H1 (cell line): ENCODE results near the gene AGBL5. TPM values are rescaled to one million over a fixed set of nuclear protein-coding genes. Genes with fewer than 3 reads are reported as not detected.
"Not testable (repeated sequence)": the region's sequence is repeated elsewhere in the genome, so short reads cannot be mapped to it uniquely, and the experiment has no call there.

Source experiments
- CTCF ChIA-PET: fragments of 300-600 bp; sonication (Branson Sonifier 250); formaldehyde crosslinking; loops from one replicate; lab custom pipeline; 2021; ENCODE audit not compliant: partially characterized antibody; lab: Charles Lee
- POLR2A ChIA-PET: fragments of 300-600 bp; sonication (Branson Sonifier 250); formaldehyde crosslinking; loops from one replicate; lab custom pipeline; 2021; ENCODE audit warnings: inconsistent platforms; ENCODE audit not compliant: partially characterized antibody; lab: Charles Lee
- DNase-seq, 2 experiments: peaks; one replicate each; pipeline versions ENCODE4 v3.0.0 to v3.0.0-alpha.2; 2010 to 2022; ENCODE audit warnings: low spot score in 2 of 2, low read depth in 1 of 2, mixed read lengths in 1 of 2
- FAIRE-seq: peaks from 2 replicates; lab custom pipeline; 2011; peaks lifted over from hg19 to GRCh38; lab: Jason Lieb, UNC
- H2AFZ ChIP-seq: 2 replicates; pipeline ENCODE4 v1.8.1; 2012; ENCODE audit warnings: low read length, inconsistent platforms
- H2AK5ac ChIP-seq: 2 replicates; pipeline ENCODE4 v1.6.1; 2013; ENCODE audit warnings: low read depth, low read length
- H2BK120ac ChIP-seq: replicated peaks from 2 replicates; pipeline ENCODE3; 2013; ENCODE audit warnings: low read depth, low read length, inconsistent platforms
- H2BK12ac ChIP-seq: 2 replicates; pipeline ENCODE4 v1.6.1; 2013; ENCODE audit warnings: low read depth, low read length
- H2BK15ac ChIP-seq: 2 replicates; pipeline ENCODE4 v1.6.1; 2013; ENCODE audit warnings: low read length
- H2BK20ac ChIP-seq: 2 replicates; pipeline ENCODE4 v1.6.1; 2013; ENCODE audit warnings: low read length
- H2BK5ac ChIP-seq: 2 replicates; pipeline ENCODE4 v1.6.1; 2013; ENCODE audit warnings: low read depth, low read length
- H3K14ac ChIP-seq: 2 replicates; pipeline ENCODE4 v1.6.1; 2013; ENCODE audit warnings: inconsistent platforms; ENCODE audit not compliant: insufficient read length
- H3K18ac ChIP-seq: 2 replicates; pipeline ENCODE4 v1.6.1; 2013; ENCODE audit warnings: low read length; ENCODE audit errors: extremely low read depth
- H3K23ac ChIP-seq: 2 replicates; pipeline ENCODE4 v1.6.1; 2013; ENCODE audit warnings: inconsistent platforms; ENCODE audit not compliant: insufficient read length
- H3K23me2 ChIP-seq: 2 replicates; pipeline ENCODE4 v1.6.1; 2013; ENCODE audit warnings: low read depth, low read length
- H3K27ac ChIP-seq: 2 replicates; pipeline ENCODE4 v1.6.1; 2011; ENCODE audit warnings: low read depth, low read length, inconsistent platforms
- H3K27me3 ChIP-seq, 4 experiments: replicated peaks in 1 of 4; 1 replicate in 1 of 4; 2 replicates in 3 of 4; pipeline versions ENCODE4 v1.6.1 to v1.8.1; 2011 to 2013; ENCODE audit warnings: low read length in 3 of 4, mild to moderate bottlenecking in 3 of 4, inconsistent platforms in 2 of 4, mixed read lengths in 2 of 4, moderate library complexity in 1 of 4; ENCODE audit not compliant: control insufficient read depth in 3 of 4, insufficient read depth in 3 of 4; ENCODE audit errors: extremely low read depth in 1 of 4
- H3K36me3 ChIP-seq, 4 experiments: 2 replicates each; pipeline versions ENCODE4 v1.6.1 to v1.8.1; 2011 to 2013; ENCODE audit warnings: mild to moderate bottlenecking in 4 of 4, low read length in 3 of 4, moderate library complexity in 2 of 4, control low read depth in 1 of 4, inconsistent platforms in 1 of 4; ENCODE audit not compliant: insufficient read depth in 4 of 4, control insufficient read depth in 2 of 4
- H3K4ac ChIP-seq: replicated peaks from 2 replicates; pipeline ENCODE3; 2013; ENCODE audit warnings: low read length, low read depth, mixed read lengths, inconsistent platforms; ENCODE audit not compliant: insufficient read length
- H3K4me1 ChIP-seq, 4 experiments: replicated peaks in 1 of 4; 1 replicate in 1 of 4; 2 replicates in 3 of 4; pipeline versions ENCODE4 v1.6.1 to v1.8.1; 2011 to 2013; ENCODE audit warnings: low read length in 3 of 4, inconsistent platforms in 2 of 4, mixed read lengths in 1 of 4; ENCODE audit not compliant: insufficient read depth in 4 of 4, control insufficient read depth in 3 of 4
- H3K4me2 ChIP-seq, 2 experiments: 2 replicates each; pipeline versions ENCODE4 v1.6.1 to v1.8.1; 2011 to 2013; ENCODE audit warnings: low read depth in 2 of 2, low read length in 2 of 2, control low read depth in 1 of 2, inconsistent platforms in 1 of 2, mild to moderate bottlenecking in 1 of 2; ENCODE audit not compliant: insufficient read depth in 1 of 2
- H3K4me3 ChIP-seq, 4 experiments: fragments of 200-600, 300-600 bp in 1 of 4; sonication (generic), shearing (Covaris generic), sonication (Bioruptor Twin) in 1 of 4; 2 replicates each; pipeline versions ENCODE4 v1.5.1 to v1.8.1; 2011 to 2016; ENCODE audit warnings: low read length in 4 of 4, low read depth in 3 of 4, control low read depth in 2 of 4, inconsistent platforms in 2 of 4, mild to moderate bottlenecking in 2 of 4, mixed read lengths in 1 of 4, moderate library complexity in 1 of 4; ENCODE audit not compliant: insufficient read depth in 2 of 4; ENCODE audit errors: extremely low read depth in 1 of 4
- H3K56ac ChIP-seq: replicated peaks from 2 replicates; pipeline ENCODE3; 2013; ENCODE audit warnings: low read depth, mild to moderate bottlenecking, mixed read lengths, low read length, inconsistent platforms; ENCODE audit not compliant: insufficient read length
- H3K79me1 ChIP-seq: 2 replicates; pipeline ENCODE4 v1.6.1; 2013; ENCODE audit warnings: low read depth, low read length, control low read depth
- H3K79me2 ChIP-seq, 2 experiments: 2 replicates each; pipeline versions ENCODE4 v1.6.1 to v1.8.1; 2012 to 2013; ENCODE audit warnings: low read length in 2 of 2, mild to moderate bottlenecking in 2 of 2, inconsistent platforms in 1 of 2; ENCODE audit not compliant: insufficient read depth in 2 of 2, control insufficient read depth in 1 of 2
- H3K9ac ChIP-seq, 4 experiments: replicated peaks in 1 of 4; 1 replicate in 1 of 4; 2 replicates in 3 of 4; pipeline versions ENCODE4 v1.6.1 to v1.8.1; 2011 to 2013; ENCODE audit warnings: low read depth in 3 of 4, low read length in 3 of 4, control low read depth in 2 of 4, mild to moderate bottlenecking in 2 of 4, moderate library complexity in 2 of 4, inconsistent platforms in 1 of 4; ENCODE audit errors: extremely low read depth in 1 of 4
- H3K9me3 ChIP-seq, 2 experiments: 2 replicates each; pipeline versions ENCODE4 v1.6.1 to v1.8.1; 2012 to 2013; ENCODE audit warnings: mild to moderate bottlenecking in 2 of 2, moderate library complexity in 2 of 2, control low read depth in 1 of 2, inconsistent platforms in 1 of 2, low read depth in 1 of 2, low read length in 1 of 2, mixed read lengths in 1 of 2; ENCODE audit not compliant: insufficient read depth in 2 of 2
- H4K20me1 ChIP-seq, 2 experiments: replicated peaks in 1 of 2; 2 replicates each; pipeline versions ENCODE3 to v1.8.1; 2011 to 2013; ENCODE audit warnings: inconsistent platforms in 2 of 2, low read length in 2 of 2, mild to moderate bottlenecking in 1 of 2; ENCODE audit not compliant: insufficient read depth in 2 of 2, control insufficient read depth in 1 of 2
- H4K5ac ChIP-seq: 2 replicates; pipeline ENCODE4 v1.6.1; 2013; ENCODE audit warnings: low read length, low read depth, mixed read lengths, inconsistent platforms; ENCODE audit not compliant: insufficient read length
- H4K8ac ChIP-seq: 2 replicates; pipeline ENCODE4 v1.8.0; 2013; ENCODE audit warnings: mild to moderate bottlenecking, moderate library complexity, low read length, inconsistent platforms; ENCODE audit not compliant: insufficient read depth; ENCODE audit errors: extremely low read depth
- H4K91ac ChIP-seq: replicated peaks from 2 replicates; pipeline ENCODE3; 2013; ENCODE audit warnings: low read length, mixed read lengths, inconsistent platforms; ENCODE audit not compliant: insufficient read length
- WGBS, 2 experiments: shearing (Covaris generic) in 1 of 2; methylation state at CpG; one replicate each; pipeline versions ENCODE4 v1.1.6 to v1.1.7; 2013 to 2015; ENCODE audit warnings: low lambda C conversion rate in 2 of 2, mixed read lengths in 2 of 2, inconsistent platforms in 1 of 2, low coverage in 1 of 2, missing lambda C conversion rate in 1 of 2; ENCODE audit not compliant: insufficient replicate concordance in 2 of 2, insufficient coverage in 1 of 2, insufficient read length in 1 of 2; ENCODE audit errors: extremely low coverage in 1 of 2, missing lambda C conversion rate in 1 of 2; 5-methylcytosine and 5-hydroxymethylcytosine counted together
- polyA plus RNA-seq, 7 experiments: library from polyadenylated mRNA; depleted of rRNA in 3 of 7; stranded (reverse) in 5 of 7; unstranded in 2 of 7; fragments of >200 nt in 5 of 7; fragments of 200-250 nt in 2 of 7; gene quantifications; 1 replicate in 5 of 7; 2 replicates in 1 of 7; 4 replicates in 1 of 7; pipeline versions ENCODE4 v1.2.1 to v1.2.3, GENCODE V29; 2011 to 2013; ENCODE audit warnings: missing spikeins in 2 of 7, mixed read lengths in 2 of 7
- total RNA-seq: library from RNA; stranded (reverse); fragmentation: NEBNext Ultra II Directional; extraction: Animal tissue kit (Norgen Biotek cat#: 25700); gene quantifications from 2 replicates; pipeline ENCODE4 v1.2.1, GENCODE V29; 2021

AGBL5 gene
- total and polyA plus RNA-seq, 2 of the 8 experiments (the other 6 are each of a cell fraction or from before 2014, with no cell fraction given): 45.4 to 62.0 TPM

DNA sequence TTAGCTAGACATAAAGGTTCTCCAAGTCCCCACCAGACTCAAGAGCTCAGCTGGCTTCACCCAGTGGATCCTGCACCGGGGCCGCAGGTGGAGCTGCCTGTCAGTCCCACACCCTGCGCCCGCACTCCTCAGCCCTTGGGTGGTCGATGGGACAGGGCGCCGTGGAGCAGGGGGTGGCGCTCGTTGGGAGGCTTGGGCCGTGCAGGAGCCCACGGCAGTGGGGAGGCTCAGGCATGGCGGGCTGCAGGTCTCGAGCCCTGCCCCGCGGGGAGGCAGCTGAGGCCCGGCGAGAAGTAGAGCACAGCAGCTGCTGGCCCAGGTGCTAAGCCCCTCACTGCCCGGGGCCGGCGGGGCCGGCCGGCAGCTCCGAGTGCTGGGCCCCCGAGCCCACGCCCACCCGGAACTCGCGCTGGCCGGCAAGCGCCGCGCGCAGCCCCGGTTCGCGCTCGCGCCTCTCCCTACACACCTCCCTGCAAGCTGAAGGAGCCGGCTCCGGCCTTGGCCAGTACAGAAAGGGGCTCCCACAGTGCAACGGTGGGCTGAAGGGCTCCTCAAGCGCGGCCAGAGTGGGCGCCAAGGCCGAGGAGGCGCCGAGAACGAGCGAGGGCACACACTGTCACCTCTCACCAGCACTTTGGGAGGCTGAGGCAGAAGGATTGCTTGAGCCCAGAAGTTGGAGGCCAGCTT lies 60.1 kb downstream of the AGBL5 start:
- H3K79me1 ChIP-seq, DNase-seq, H4K5ac ChIP-seq, H3K79me2 ChIP-seq, H2BK15ac ChIP-seq, H4K20me1 ChIP-seq, H3K36me3 ChIP-seq, H3K18ac ChIP-seq, H2AK5ac ChIP-seq, H2BK12ac ChIP-seq, H2BK120ac ChIP-seq, H3K4ac ChIP-seq, H2BK20ac ChIP-seq, H3K4me2 ChIP-seq, H2BK5ac ChIP-seq, H3K56ac ChIP-seq, H2AFZ ChIP-seq, H3K27me3 ChIP-seq, FAIRE-seq, H4K91ac ChIP-seq, H3K23ac ChIP-seq, H3K23me2 ChIP-seq, H3K27ac ChIP-seq, H3K4me3 ChIP-seq, H3K9me3 ChIP-seq, H3K14ac ChIP-seq, H3K4me1 ChIP-seq, H3K9ac ChIP-seq: not testable (repeated sequence)
- peak overlapping the region; percentile 68; the same call in 1 of the 2 replicates for H4K8ac ChIP-seq
- ChIA-PET POLR2A (interaction anchor here (0.8 to 1.3 kb wide), 6 partner anchors 10 to 197 kb away, joined by 3 to 5 read pairs (median 3); partner anchors contain the start of genes ABHD1 and UCN), CTCF (interaction anchor here (0.6 to 9.5 kb wide), 12 partner anchors 11 to 153 kb away, joined by 3 to 120 read pairs (median 4); no protein-coding TSS in a partner anchor)
- WGBS, 2 experiments: 91% methylated on average over 25 of the region's 49 CpGs; no CpG with 5 or more reads in 1 of the 2 experiments
